ENCODE measurements around the gene TSBP1. TPM values are rescaled to one million over a fixed set of nuclear protein-coding genes. Genes with fewer than 3 reads are reported as not detected.

Gene TSBP1
- total and polyA plus RNA-seq, 2 of the 13 experiments (the other 11 are each of a cell fraction or from before 2014, with no cell fraction given): not detected

GRCh38 chr6:32413427-32414047 is 41.8 kb upstream of the TSBP1 start (continued):
- TF ChIP-seq REPIN1 (CRISPR knock-in tag; IDR thresholded peaks at IDR 0.05; ENCODE audit: borderline replicate concordance, low read depth): no peak
- no peak for TF ChIP-seq IRF1 (CRISPR knock-in tag; IDR thresholded peaks at IDR 0.05; ENCODE audit: low read depth)
- TF ChIP-seq ZNF414 (CRISPR knock-in tag; IDR thresholded peaks at IDR 0.05): no peak
- TF ChIP-seq ZNF512 (CRISPR knock-in tag; IDR thresholded peaks at IDR 0.05): no peak
- TF ChIP-seq ZNF776 (CRISPR knock-in tag; IDR thresholded peaks at IDR 0.05): no peak
- TF ChIP-seq MAFG (CRISPR knock-in tag; IDR thresholded peaks at IDR 0.05): no peak
- no peak for TF ChIP-seq HNRNPUL1 (IDR thresholded peaks at IDR 0.05; ENCODE audit: low read depth, low read length)
- TF ChIP-seq HOXD1 (CRISPR knock-in tag; IDR thresholded peaks at IDR 0.05): no peak
- TF ChIP-seq USF2 (IDR thresholded peaks at IDR 0.05; ENCODE audit: low read depth, low read length): no peak
- no peak for TF ChIP-seq USF2 (CRISPR knock-in tag; IDR thresholded peaks at IDR 0.05; ENCODE audit: borderline replicate concordance)
- TF ChIP-seq SMC3 (IDR thresholded peaks at IDR 0.05; ENCODE audit: low read length): peak; percentile 90
- no peak for TF ChIP-seq ZSCAN12 (CRISPR knock-in tag; IDR thresholded peaks at IDR 0.05)
- TF ChIP-seq ZIK1 (CRISPR knock-in tag; IDR thresholded peaks at IDR 0.05; ENCODE audit: borderline replicate concordance, low read depth): no peak
- TF ChIP-seq ESRRA (CRISPR knock-in tag; IDR thresholded peaks at IDR 0.05; ENCODE audit: low read depth): no peak
- TF ChIP-seq ZMYM2 (CRISPR knock-in tag; IDR thresholded peaks at IDR 0.05): no peak
- TF ChIP-seq ZNF10 (CRISPR knock-in tag; IDR thresholded peaks at IDR 0.05; ENCODE audit: borderline replicate concordance, low read depth): no peak
- TF ChIP-seq ZFP36L1 (CRISPR knock-in tag; IDR thresholded peaks at IDR 0.05): no peak
- peak in 1 of 2 experiments; percentile 49; a peak in 1 of 4 replicates for TF ChIP-seq KLF16 (CRISPR knock-in tag; IDR thresholded peaks at IDR 0.05)
- TF ChIP-seq SIN3A (IDR thresholded peaks at IDR 0.05; ENCODE audit: borderline replicate concordance, low read depth, low read length): no peak
- TF ChIP-seq KDM5A (IDR thresholded peaks at IDR 0.05; ENCODE audit: borderline replicate concordance, low read length): no peak
- TF ChIP-seq ZBTB2 (CRISPR knock-in tag; IDR thresholded peaks at IDR 0.05; ENCODE audit: low read depth): no peak
- no peak for TF ChIP-seq ZNF557 (CRISPR knock-in tag; IDR thresholded peaks at IDR 0.05)
- no peak for TF ChIP-seq ETS1 (CRISPR knock-in tag; IDR thresholded peaks at IDR 0.05)

Measured in HepG2 (cell line).